ENCODE data around the gene CD72.

The CD72 gene

GRCh38 chr9:35618325-35618727 is at the start of gene CD72:
CD72 (minus strand) TSS chr9:35618413; CDS start chr9:35618303, 110 bp downstream.
- no peak for FAIRE-seq

GRCh38 chr9:35667939-35668338 is 49.7 kb upstream of the CD72 start:
- FAIRE-seq, result no peak

GRCh38 chr9:35666549-35666948 is 48.3 kb upstream of the CD72 start:
- no peak for FAIRE-seq

GRCh38 chr9:35666045-35666444 is 47.8 kb upstream of the CD72 start:
- no peak for FAIRE-seq

GRCh38 chr9:35665471-35665818 is 47.2 kb upstream of the CD72 start:
- FAIRE-seq, result no peak

- no peak for FAIRE-seq
Observed at GRCh38 chr9:35664531-35665470, 46.6 kb upstream of the CD72 start, which contains the start of gene ARHGEF39. ARHGEF39 (minus strand) TSS chr9:35665195; CDS start chr9:35665169, 26 bp downstream.

GRCh38 chr9:35662437-35662836 is 44.2 kb upstream of the CD72 start:
- FAIRE-seq, result no peak

GRCh38 chr9:35661756-35662350 is 43.6 kb upstream of the CD72 start:
- FAIRE-seq, result no peak

- no peak for FAIRE-seq
Observed at GRCh38 chr9:35660966-35661415, 42.8 kb upstream of the CD72 start.

- FAIRE-seq, result no peak
Observed at GRCh38 chr9:35659340-35659739, 41.1 kb upstream of the CD72 start.

- no peak for FAIRE-seq
Observed at GRCh38 chr9:35658968-35659220, 40.7 kb upstream of the CD72 start.

- FAIRE-seq, result no peak
Observed at GRCh38 chr9:35658137-35658967, 40.1 kb upstream of the CD72 start, which contains the start of gene CCDC107. CCDC107 (plus strand) TSS chr9:35658292; CDS start chr9:35658380, 88 bp downstream.

- peak; percentile 57 for FAIRE-seq
Observed at GRCh38 chr9:35657546-35658136, 39.4 kb upstream of the CD72 start, which contains the start of gene RMRP. RMRP (minus strand) TSS chr9:35658019.

GRCh38 chr9:35656831-35657545 is 38.8 kb upstream of the CD72 start:
- FAIRE-seq, result no peak

- FAIRE-seq, result no peak
Observed at GRCh38 chr9:35656348-35656747, 38.1 kb upstream of the CD72 start.

GRCh38 chr9:35653611-35654010 is 35.4 kb upstream of the CD72 start:
- no peak for FAIRE-seq

- FAIRE-seq, result no peak
Observed at GRCh38 chr9:35652829-35653209, 34.6 kb upstream of the CD72 start.

- FAIRE-seq, result no peak
Observed at GRCh38 chr9:35651956-35652828, 34.0 kb upstream of the CD72 start.

- no peak for FAIRE-seq
Observed at GRCh38 chr9:35650341-35651158, 32.3 kb upstream of the CD72 start, which contains the start of gene SIT1. SIT1 (minus strand) TSS chr9:35650931; CDS start chr9:35650853, 78 bp downstream.

All from A204.1 (cell line).